GM18519 (cell line): ENCODE data around the gene MICAL1.
A peak's percentile ranks its signal among the peaks of the same experiment; 100 is the strongest.

Source experiments
- ATAC-seq: cut with Tn5 transposase; IDR thresholded peaks from one replicate; pipeline ENCODE4 v1.9.1; 2021; ENCODE audit warnings: mild to moderate bottlenecking, moderate library complexity; ENCODE audit not compliant: unreplicated experiment, low FRiP score

MICAL1 gene, protein sequence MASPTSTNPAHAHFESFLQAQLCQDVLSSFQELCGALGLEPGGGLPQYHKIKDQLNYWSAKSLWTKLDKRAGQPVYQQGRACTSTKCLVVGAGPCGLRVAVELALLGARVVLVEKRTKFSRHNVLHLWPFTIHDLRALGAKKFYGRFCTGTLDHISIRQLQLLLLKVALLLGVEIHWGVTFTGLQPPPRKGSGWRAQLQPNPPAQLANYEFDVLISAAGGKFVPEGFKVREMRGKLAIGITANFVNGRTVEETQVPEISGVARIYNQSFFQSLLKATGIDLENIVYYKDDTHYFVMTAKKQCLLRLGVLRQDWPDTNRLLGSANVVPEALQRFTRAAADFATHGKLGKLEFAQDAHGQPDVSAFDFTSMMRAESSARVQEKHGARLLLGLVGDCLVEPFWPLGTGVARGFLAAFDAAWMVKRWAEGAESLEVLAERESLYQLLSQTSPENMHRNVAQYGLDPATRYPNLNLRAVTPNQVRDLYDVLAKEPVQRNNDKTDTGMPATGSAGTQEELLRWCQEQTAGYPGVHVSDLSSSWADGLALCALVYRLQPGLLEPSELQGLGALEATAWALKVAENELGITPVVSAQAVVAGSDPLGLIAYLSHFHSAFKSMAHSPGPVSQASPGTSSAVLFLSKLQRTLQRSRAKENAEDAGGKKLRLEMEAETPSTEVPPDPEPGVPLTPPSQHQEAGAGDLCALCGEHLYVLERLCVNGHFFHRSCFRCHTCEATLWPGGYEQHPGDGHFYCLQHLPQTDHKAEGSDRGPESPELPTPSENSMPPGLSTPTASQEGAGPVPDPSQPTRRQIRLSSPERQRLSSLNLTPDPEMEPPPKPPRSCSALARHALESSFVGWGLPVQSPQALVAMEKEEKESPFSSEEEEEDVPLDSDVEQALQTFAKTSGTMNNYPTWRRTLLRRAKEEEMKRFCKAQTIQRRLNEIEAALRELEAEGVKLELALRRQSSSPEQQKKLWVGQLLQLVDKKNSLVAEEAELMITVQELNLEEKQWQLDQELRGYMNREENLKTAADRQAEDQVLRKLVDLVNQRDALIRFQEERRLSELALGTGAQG

DNA sequence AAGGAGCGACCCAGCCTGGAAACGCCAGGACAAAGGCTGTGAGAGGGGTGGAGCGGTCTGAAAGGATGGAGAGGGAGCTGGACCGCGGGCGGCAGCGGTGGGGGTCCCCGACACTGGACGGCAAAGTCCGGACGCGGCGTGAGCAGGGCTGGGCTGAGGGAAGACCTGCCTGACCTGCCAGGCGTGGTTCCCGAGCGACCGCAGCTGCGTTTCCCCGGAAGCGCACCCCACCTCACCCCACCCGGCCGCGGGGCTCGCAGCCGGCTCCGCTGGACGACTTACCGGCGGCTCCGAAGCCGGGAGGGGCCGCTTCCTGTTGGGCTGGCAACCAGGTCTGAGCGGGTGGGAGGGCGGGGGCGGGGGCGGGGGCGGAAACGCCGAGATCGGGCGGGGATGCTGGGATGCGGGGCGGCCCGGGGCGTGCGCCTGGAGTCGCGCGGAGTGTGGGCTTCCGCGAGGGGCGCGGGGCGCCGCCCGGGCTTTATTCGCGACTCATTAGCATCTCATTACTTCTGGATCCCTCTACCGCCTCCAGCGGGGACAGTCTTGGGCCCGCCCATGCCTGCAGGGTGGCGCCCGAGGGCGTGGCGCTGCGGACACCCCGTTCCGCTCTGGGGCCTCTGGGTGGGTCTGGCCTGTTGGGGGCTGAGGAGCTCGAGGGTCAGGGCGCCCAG, at the start of gene MICAL1:
Gene MICAL1, minus strand, starts transcription at position 336 of the 674 bp plus-strand sequence. CDS start 1,576 bp downstream, outside the sequence.
- peak; percentile 46 for ATAC-seq

DNA sequence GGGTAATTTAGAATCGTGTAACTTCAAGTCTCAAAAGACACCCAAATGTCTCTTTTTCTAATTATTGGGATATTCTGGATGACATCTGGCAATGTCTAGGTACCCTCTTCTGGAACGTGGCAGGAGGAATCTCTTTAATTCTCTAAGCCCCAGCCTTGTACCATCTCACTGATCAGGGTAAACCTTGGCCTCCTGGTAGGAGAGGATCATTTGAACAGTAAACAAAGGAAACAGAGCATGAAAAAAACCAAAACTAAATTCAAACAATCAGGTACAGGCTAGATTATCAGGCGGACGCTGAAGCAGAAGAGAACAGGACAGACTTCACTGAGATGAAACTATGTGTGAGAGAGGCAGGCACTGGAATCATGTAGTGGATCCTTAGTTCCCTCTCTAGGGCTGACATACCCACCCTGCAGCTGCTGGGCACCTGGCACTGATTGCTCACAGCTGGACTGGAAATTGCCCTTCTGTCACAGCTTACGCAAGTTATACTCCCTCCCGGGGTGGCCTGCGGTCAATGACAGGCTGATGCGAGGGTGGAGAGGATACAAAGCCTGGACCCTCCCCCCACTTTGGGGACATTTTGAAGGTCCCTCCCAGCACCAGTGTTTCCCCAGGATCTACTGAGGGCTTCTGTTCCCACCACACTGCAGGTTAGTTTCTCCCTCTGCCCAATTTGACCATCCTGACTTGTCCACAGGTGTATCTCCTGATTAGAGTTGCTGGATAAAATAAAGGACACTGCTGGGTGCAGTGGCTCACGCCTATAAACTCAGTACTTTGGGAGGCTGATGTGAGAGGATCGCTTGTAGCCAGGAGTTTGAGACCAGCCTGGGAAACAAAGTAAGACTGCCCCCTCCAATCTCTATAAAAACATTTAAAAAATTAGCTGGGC, 48.0 kb upstream of the MICAL1 start:
- no peak for ATAC-seq

DNA sequence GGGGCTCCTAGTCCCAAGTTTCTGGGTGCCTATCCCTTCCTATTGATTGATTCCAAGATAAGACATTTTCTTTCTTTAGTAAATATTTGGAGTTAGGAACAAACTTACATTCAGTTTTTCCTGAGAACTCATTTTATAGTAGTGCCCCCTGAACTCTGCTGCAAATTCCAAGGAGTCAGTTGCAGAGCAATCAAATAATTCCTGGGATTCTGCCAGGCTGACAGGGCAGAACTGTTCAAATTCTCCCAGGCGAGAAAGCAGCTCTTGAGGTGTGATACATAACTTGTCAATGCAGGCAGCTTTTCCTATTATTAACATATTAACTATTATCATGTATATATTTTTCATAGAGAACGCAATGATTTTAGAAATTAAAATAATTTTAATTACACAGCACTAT, 43.4 kb upstream of the MICAL1 start:
- ATAC-seq, result no peak

- no peak for ATAC-seq
These were observed 42.5 kb upstream of the MICAL1 start for GRCh38 chr6:109498052-109498451.

GRCh38 chr6:109496036-109496772, 40.6 kb upstream of the MICAL1 start:
- ATAC-seq, result no peak

DNA sequence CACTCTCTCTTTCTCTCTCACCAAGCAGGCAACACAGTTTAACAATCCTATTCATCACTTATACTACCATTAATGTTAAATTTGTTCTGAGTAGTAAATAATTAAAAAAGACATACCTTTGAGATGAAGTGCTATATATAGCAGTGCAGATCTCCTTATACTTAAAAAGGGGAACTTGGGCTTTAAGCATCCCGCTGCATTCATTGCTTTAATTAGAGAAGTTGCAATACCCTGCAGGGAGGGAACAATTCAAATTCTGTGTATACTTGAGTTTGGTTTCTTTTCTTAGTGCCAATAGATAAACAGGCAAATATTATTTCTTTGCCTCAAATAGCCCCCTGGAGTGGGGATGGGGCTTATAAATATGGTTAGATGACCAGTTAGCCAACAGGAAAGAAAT, 38.3 kb upstream of the MICAL1 start:
- ATAC-seq, result no peak

GRCh38 chr6:109491207-109491938, 35.8 kb upstream of the MICAL1 start:
- peak; percentile 71 for ATAC-seq

DNA sequence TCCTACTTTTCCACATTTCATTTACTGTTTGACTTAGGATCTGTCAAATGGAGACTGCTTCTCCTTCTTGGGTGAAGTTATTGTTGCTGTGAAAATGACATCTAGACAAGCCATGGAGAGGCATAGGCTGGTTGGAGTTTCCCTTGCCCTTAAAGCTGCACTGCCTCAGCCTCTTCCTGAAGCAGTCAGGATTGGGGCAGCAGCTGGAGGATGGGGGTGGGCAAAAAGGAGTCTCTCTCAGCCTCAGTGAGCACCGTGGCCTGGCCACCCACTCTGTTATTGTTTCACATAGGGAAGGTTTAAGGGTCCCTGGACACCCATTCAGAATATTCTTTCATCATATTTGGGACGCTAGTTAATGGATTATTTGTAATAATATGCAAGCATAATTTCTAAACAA, 35.1 kb upstream of the MICAL1 start:
- no peak for ATAC-seq

- ATAC-seq, result no peak
These were observed 32.4 kb upstream of the MICAL1 start for GRCh38 chr6:109488001-109488400.

- no peak for ATAC-seq
These were observed 30.5 kb upstream of the MICAL1 start for GRCh38 chr6:109486068-109486467.

GRCh38 chr6:109485266-109485935, 29.8 kb upstream of the MICAL1 start:
- no peak for ATAC-seq

DNA sequence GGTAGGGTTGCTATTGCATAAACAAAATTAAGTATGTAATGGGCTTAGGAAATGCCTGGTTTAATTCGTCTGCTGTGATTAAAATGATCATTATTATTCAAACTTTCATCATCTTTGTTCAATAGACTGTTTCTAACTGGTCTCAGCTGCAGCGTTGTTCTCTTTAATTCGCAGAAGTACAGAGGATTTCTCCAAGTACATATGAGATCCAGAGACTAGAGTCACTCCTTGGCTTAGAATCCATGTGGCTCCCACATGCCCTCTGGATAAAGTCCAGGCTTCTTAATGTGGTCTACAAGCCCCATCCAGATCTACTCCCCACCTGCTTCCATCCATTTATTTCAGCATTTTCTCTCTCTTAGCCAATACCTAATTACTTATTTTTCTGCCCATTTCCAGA, 28.6 kb upstream of the MICAL1 start:
- ATAC-seq, result no peak

DNA sequence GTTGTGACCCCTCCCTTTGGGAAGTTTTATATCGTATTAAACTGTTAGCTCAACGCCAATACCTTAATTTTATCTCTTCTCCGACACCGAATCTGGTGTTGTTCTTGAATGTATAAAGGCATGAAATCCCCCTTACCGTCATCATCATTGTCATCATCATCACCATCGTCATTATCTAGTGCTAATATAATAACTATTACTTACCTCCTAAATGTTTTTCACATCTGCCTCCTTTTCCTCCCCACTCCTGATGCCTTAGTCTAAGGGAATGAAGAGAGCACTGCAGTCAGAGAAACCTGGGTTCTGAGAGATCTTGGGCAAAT, 28.1 kb upstream of the MICAL1 start:
- no peak for ATAC-seq

DNA sequence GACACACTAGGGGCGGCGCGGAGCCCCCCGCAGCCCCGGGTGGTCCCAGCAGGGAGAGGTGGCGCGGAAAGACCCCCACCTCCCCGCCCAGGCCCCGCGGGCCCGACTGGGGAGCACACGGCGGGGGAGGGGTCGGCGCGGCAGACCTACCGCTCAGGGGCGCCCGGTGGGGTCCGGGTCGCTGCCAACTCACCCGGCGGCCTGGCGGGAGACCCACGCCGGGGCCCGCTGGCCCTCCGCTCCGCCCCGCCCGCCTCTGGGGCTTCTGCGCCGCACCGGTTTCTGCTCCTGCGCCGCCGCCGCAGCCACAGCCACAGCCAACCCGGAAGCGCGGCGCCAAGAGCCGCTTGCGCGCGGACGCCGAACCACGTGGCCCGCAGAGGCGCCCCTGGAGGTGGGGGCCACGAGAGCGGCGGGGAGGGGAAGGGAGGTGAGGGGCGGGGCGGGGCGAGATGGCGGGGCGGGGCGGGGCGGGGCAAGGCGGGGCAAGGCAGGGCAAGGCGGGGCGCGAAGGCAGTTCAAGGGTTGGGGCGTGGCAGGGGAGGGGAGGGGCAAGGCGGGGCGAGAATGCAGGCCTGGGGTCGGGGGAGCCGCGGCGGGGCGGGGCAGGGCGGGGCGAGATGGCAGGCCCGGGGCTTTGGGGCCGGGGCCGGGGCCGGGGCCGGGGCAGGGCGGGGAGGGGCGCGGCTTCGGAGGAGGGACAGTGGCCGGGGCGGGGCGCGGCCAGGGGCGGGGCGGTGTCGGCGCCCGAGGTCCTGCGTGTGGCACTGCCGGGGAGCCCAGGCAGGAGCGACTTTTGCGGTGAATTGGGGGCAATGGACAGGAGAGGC, 27.5 kb upstream of the MICAL1 start, which contains the start of gene ZBTB24:
Gene ZBTB24, minus strand, starts transcription at position 315 of the 830 bp plus-strand sequence. CDS start 1,193 bp downstream, outside the sequence.
- ATAC-seq, result peak; percentile 88

DNA sequence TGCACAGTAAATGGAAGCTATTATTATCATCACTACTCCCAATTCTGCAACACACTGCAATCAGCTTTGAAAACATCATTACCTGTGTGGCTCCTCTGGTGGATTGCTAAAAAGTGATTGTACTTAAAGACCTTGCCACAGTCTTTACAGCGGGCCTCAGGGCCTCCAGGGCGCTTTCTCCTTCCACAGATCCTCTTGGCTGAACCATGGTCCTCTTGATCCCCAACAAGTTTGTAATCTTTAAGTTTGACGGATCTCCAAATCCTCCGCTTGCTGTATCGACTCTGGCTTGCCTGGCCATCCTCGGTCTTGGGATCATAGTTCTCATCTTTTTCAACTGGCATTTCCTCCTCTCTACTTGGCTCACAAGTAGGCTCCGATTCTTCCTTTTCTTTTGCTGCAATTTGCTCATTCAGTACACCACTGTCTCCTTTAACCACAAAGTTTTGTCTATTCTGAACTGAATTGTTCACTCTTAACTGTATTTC, 25.5 kb upstream of the MICAL1 start:
- no peak for ATAC-seq

- no peak for ATAC-seq
These were observed 23.5 kb upstream of the MICAL1 start for GRCh38 chr6:109478841-109479624.
